Esophagus muscularis mucosa (tissue), 4 donors: ENCODE data around the gene AAGAB. TPM values are rescaled to one million over a fixed set of nuclear protein-coding genes. Genes with fewer than 3 reads are reported as not detected.

Experiments used
- DNase-seq: peaks from one replicate; pipeline ENCODE4 v3.0.0-alpha.2; 2017; ENCODE audit errors: extremely low spot score
- H3K27ac ChIP-seq, 4 donors: fragments of 200-600 bp; sonication (generic); replicated peaks in 1 of 4; 1 replicate in 3 of 4; 2 replicates in 1 of 4; pipeline ENCODE4 v1.5.1; 2016 to 2019; ENCODE audit warnings: mild to moderate bottlenecking in 1 of 4
- H3K27me3 ChIP-seq, 4 donors: fragments of 200-600 bp; sonication (generic); one replicate each; pipeline versions ENCODE4 v1.5.1 to v1.6.0; 2016 to 2019
- H3K36me3 ChIP-seq, 4 donors: fragments of 200-600 bp; sonication (generic); one replicate each; pipeline ENCODE4 v1.5.1; 2016 to 2019
- H3K4me1 ChIP-seq, 4 donors: fragments of 200-600 bp; sonication (generic); one replicate each; pipeline ENCODE4 v1.5.1; 2016 to 2019
- H3K4me3 ChIP-seq, 4 donors: fragments of 200-600 bp; sonication (generic); 1 replicate in 2 of 4; 2 replicates in 2 of 4; pipeline ENCODE4 v1.5.1; 2016 to 2019; ENCODE audit warnings: mild to moderate bottlenecking in 4 of 4, moderate library complexity in 1 of 4
- H3K9me3 ChIP-seq, 4 donors: fragments of 200-600 bp; sonication (generic); 1 replicate in 3 of 4; 2 replicates in 1 of 4; pipeline ENCODE4 v1.5.1; 2016 to 2019
- CTCF ChIP-seq, 3 experiments: fragments of 200-600 bp in 2 of 3; fragments of 450-650 bp in 1 of 3; sonication (generic) in 2 of 3; IDR thresholded peaks; one replicate each; pipeline ENCODE4 v1.5.1; 2017 to 2019; ENCODE audit warnings: antibody characterized with exemption in 3 of 3, mild to moderate bottlenecking in 2 of 3, moderate library complexity in 1 of 3
- EP300 ChIP-seq: sonication (generic); formaldehyde crosslinking; IDR thresholded peaks from one replicate; pipeline ENCODE4 v1.6.1; 2017; ENCODE audit warnings: antibody characterized with exemption
- POLR2A ChIP-seq: fragments of 450-650 bp; IDR thresholded peaks from one replicate; pipeline ENCODE4 v1.6.1; 2017; ENCODE audit warnings: antibody characterized with exemption, moderate library complexity, mild to moderate bottlenecking, low read depth
- POLR2AphosphoS5 ChIP-seq, 2 donors: sonication (generic); formaldehyde crosslinking; IDR thresholded peaks; one replicate each; pipeline ENCODE4 v1.6.1; 2017; ENCODE audit warnings: antibody characterized with exemption in 2 of 2
- WGBS: methylation state at CpG from one replicate; pipeline ENCODE4 v1.1.5; 2018; 5-methylcytosine and 5-hydroxymethylcytosine counted together
- intact Hi-C: fragments of 100-400 bp; cut with DNase I; formaldehyde crosslinking; loops from one replicate; pipeline ENCODE4 v1.15.1; 2023
- total RNA-seq, 4 donors: library from RNA; depleted of rRNA; stranded (reverse); fragments of >200 nt; gene quantifications; one replicate each; pipeline versions ENCODE4 v1.1.0 to v1.2.1, GENCODE V29; 2016

AAGAB gene
- total RNA-seq, 4 donors from 2014 or later: 21.3 to 37.8 (median 29.0) TPM

- no peak overlapping the region for H3K4me3 ChIP-seq
- no peaks in the 10 kb centered on the region for H3K9me3 ChIP-seq
- no peak for DNase-seq
- H3K27me3 ChIP-seq: no peaks in the 10 kb centered on the region
- intact Hi-C loops: no loop called here
- peaks cover 0 to 7% (median 0%) of the 10 kb centered on the region in 4 donors for H3K4me1 ChIP-seq
- H3K36me3 ChIP-seq: peaks cover 15 to 42% (median 37%) of the 10 kb centered on the region in 4 donors
- no peak for TF ChIP-seq POLR2AphosphoS5 (IDR thresholded peaks at IDR 0.05)
- no peak for TF ChIP-seq POLR2A
- TF ChIP-seq CTCF (IDR thresholded peaks at IDR 0.05): no peak
- TF ChIP-seq EP300: no peak
- WGBS: 94% methylated on average over 1 of the region's 1 CpG
- H3K27ac ChIP-seq: no peak overlapping the region
These were observed 27.0 kb downstream of the AAGAB start for GRCh38 chr15:67227431-67227830.

- no peaks in the 10 kb centered on the region for H3K27me3 ChIP-seq
- 96% methylated on average over 2 of the region's 2 CpGs for WGBS
- no peak for DNase-seq
- H3K4me3 ChIP-seq: no peak overlapping the region
- H3K4me1 ChIP-seq: peaks cover 0 to 7% (median 0%) of the 10 kb centered on the region in 4 donors
- no peak for TF ChIP-seq POLR2AphosphoS5 (IDR thresholded peaks at IDR 0.05)
- no peak for TF ChIP-seq CTCF (IDR thresholded peaks at IDR 0.05)
- H3K36me3 ChIP-seq: peaks cover 0 to 25% (median 19%) of the 10 kb centered on the region in 4 donors
- no peaks in the 10 kb centered on the region for H3K9me3 ChIP-seq
- H3K27ac ChIP-seq: no peak overlapping the region
- intact Hi-C loops: no loop called here
These were observed 29.1 kb downstream of the AAGAB start for GRCh38 chr15:67225336-67225735.

- Histone ChIP-seq H3K27ac (no peak overlapping the region), H3K4me3 (no peak overlapping the region), H3K4me1 (peaks cover 0 to 7% (median 0%) of the 10 kb centered on the region in 4 donors), H3K36me3 (peaks cover 0 to 21% (median 14%) of the 10 kb centered on the region in 4 donors), H3K9me3 (no peaks in the 10 kb centered on the region), H3K27me3 (no peaks in the 10 kb centered on the region)
- no peak for DNase-seq
- intact Hi-C loops: no loop called here
- no peak for TF ChIP-seq EP300
- no peak for TF ChIP-seq POLR2AphosphoS5 (IDR thresholded peaks at IDR 0.05)
- no peak for TF ChIP-seq CTCF (IDR thresholded peaks at IDR 0.05)
- no peak for TF ChIP-seq POLR2A
- WGBS: 98% methylated on average over 3 of the region's 3 CpGs
These were observed 29.6 kb downstream of the AAGAB start for GRCh38 chr15:67224889-67225288.

GRCh38 chr15:67219288-67219687, 35.2 kb downstream of the AAGAB start:
- no peak overlapping the region for H3K4me3 ChIP-seq
- TF ChIP-seq POLR2AphosphoS5 (IDR thresholded peaks at IDR 0.05) (no peak), POLR2A (no peak), EP300 (no peak), CTCF (IDR thresholded peaks at IDR 0.05) (no peak)
- no peaks in the 10 kb centered on the region for H3K27me3 ChIP-seq
- H3K36me3 ChIP-seq: no peaks in the 10 kb centered on the region
- intact Hi-C loops: no loop called here
- DNase-seq: no peak
- 97% methylated on average over 2 of the region's 2 CpGs for WGBS
- no peaks in the 10 kb centered on the region for H3K9me3 ChIP-seq
- H3K27ac ChIP-seq: no peak overlapping the region
- H3K4me1 ChIP-seq: peaks cover 0 to 7% (median 0%) of the 10 kb centered on the region in 4 donors

GRCh38 chr15:67218428-67218827, 36.0 kb downstream of the AAGAB start:
- no peak for DNase-seq
- H3K4me1 ChIP-seq: peaks cover 0 to 7% (median 0%) of the 10 kb centered on the region in 4 donors
- no peaks in the 10 kb centered on the region for H3K9me3 ChIP-seq
- TF ChIP-seq POLR2AphosphoS5 (IDR thresholded peaks at IDR 0.05) (no peak), CTCF (IDR thresholded peaks at IDR 0.05) (no peak), EP300 (no peak)
- H3K4me3 ChIP-seq: no peak overlapping the region
- intact Hi-C loops: no loop called here
- H3K27me3 ChIP-seq: no peaks in the 10 kb centered on the region
- no peak overlapping the region for H3K27ac ChIP-seq
- no peaks in the 10 kb centered on the region for H3K36me3 ChIP-seq
